Ishikawa (cell line): ENCODE data around the gene CCM2.

Experiments used
- CEBPB ChIP-seq: IDR thresholded peaks from 2 replicates; pipeline ENCODE4 v1.6.1; 2012
- CREB1 ChIP-seq: IDR thresholded peaks from 2 replicates; pipeline ENCODE4 v1.6.1; 2012; ENCODE audit warnings: low read depth
- EGR1 ChIP-seq: IDR thresholded peaks from 2 replicates; pipeline ENCODE4 v1.6.1; 2012
- EP300 ChIP-seq: IDR thresholded peaks from 2 replicates; pipeline ENCODE4 v1.6.1; 2012; ENCODE audit warnings: borderline replicate concordance
- FOXM1 ChIP-seq: IDR thresholded peaks from 2 replicates; pipeline ENCODE4 v1.6.1; 2012; ENCODE audit warnings: low read depth, borderline replicate concordance
- RAD21 ChIP-seq: IDR thresholded peaks from 2 replicates; pipeline ENCODE4 v1.6.1; 2012; ENCODE audit warnings: low read depth
- REST ChIP-seq: IDR thresholded peaks from 2 replicates; pipeline ENCODE4 v1.6.1; 2012; ENCODE audit warnings: low read depth, mild to moderate bottlenecking
- TAF1 ChIP-seq: IDR thresholded peaks from 2 replicates; pipeline ENCODE4 v1.6.1; 2012; ENCODE audit warnings: low read depth, mild to moderate bottlenecking
- TCF12 ChIP-seq: IDR thresholded peaks from 2 replicates; pipeline ENCODE4 v1.6.1; 2012; ENCODE audit warnings: low read depth
- TEAD4 ChIP-seq: IDR thresholded peaks from 2 replicates; pipeline ENCODE4 v1.6.1; 2012
- USF1 ChIP-seq: IDR thresholded peaks from 2 replicates; pipeline ENCODE4 v1.6.1; 2012
- YY1 ChIP-seq: IDR thresholded peaks from 2 replicates; pipeline ENCODE4 v1.6.1; 2012; ENCODE audit warnings: low read depth
- ZBTB7A ChIP-seq: IDR thresholded peaks from 2 replicates; pipeline ENCODE4 v1.6.1; 2012; ENCODE audit warnings: low read depth
- TF ChIP-seq, protein P1 (sequence below): IDR thresholded peaks from 2 replicates; pipeline ENCODE4 v1.6.1; 2012

Gene CCM2

GRCh38 chr7:44964384-44964830 lies 35.6 kb upstream of the CCM2 start:
- TF ChIP-seq CREB1 (no peak), REST (no peak), EP300 (no peak), RAD21 (peak; percentile 70)

GRCh38 chr7:44964831-44965440 lies 35.1 kb upstream of the CCM2 start:
- TF ChIP-seq TAF1 (no peak), CREB1 (no peak), TCF12 (no peak), YY1 (no peak)

- TF ChIP-seq CEBPB (no peak), TAF1 (no peak), USF1 (no peak), EP300 (no peak), REST (no peak), YY1 (no peak), TEAD4 (no peak), ZBTB7A (no peak), FOXM1 (no peak)
- TF ChIP-seq, protein P1, sequence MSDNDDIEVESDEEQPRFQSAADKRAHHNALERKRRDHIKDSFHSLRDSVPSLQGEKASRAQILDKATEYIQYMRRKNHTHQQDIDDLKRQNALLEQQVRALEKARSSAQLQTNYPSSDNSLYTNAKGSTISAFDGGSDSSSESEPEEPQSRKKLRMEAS: no peak
Measured at GRCh38 chr7:44965441-44965903, 34.5 kb upstream of the CCM2 start.

DNA sequence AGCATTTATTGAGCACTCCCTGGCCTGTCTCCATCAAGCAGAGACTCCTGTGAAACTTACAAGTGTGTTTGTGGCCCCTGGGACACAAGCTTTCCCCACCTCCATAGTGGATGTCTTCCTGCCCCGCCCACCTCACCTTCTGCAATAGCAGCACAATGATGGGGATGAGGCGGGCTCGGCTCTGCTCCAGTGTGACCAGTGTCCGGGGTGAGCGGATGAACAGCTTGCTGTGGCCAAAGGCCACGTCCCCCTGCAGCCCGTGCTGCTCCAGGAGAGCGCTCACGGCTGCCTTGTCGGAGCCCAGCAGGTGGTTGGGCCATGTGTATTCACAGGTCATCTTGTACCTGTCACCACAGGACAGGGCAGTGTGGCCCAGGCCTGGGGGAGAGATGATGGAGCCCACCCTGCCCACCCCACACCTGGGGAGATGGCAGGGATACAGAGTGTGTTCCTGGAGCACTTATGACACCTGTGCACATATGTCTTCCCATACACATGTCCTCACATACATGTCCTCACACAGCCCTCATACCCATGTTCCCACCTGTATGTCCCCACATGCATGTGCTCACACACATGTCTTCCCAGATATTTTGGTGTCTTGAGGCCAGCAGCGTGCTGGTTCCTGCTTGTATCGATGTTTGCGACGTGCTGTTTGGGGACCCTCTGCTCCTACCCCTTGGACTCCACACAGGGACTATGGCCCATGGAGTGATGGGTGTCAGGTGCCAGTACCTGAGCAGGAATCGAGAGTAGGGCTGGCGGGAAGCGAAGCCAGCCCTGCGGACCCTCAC lies 33.9 kb upstream of the CCM2 start:
- TF ChIP-seq FOXM1: no peak
- no peak for TF ChIP-seq USF1
- TF ChIP-seq CEBPB: no peak
- TF ChIP-seq, protein P1: no peak; the same call in 1 of the 2 replicates
- TF ChIP-seq ZBTB7A: no peak
- TF ChIP-seq YY1: no peak
- TF ChIP-seq EP300: no peak
- TF ChIP-seq EGR1: no peak
- no peak for TF ChIP-seq REST
- no peak for TF ChIP-seq CREB1
- no peak for TF ChIP-seq TEAD4
- TF ChIP-seq RAD21: no peak
- no peak for TF ChIP-seq TAF1
